RWPE2 (cell line): ENCODE data around the gene ERGIC1.

Experiments
- ATAC-seq: fragments of 200-7000 bp; cut with Tn5 transposase; 3 replicates; pipeline ENCODE4 v1.9.1; 2021; ENCODE audit warnings: low read depth
- DNase-seq: peaks from one replicate; pipeline ENCODE4 v3.0.0-alpha.2; 2020; ENCODE audit warnings: low spot score
- H3K27ac ChIP-seq: fragments of 450-650 bp; 2 replicates; pipeline ENCODE4 v1.5.1; 2017; ENCODE audit warnings: mild to moderate bottlenecking; ENCODE audit not compliant: poor library complexity, severe bottlenecking
- H3K27me3 ChIP-seq: fragments of 250-450 bp; sonication (Bioruptor Pico); 2 replicates; pipeline ENCODE4 v1.5.1; 2021; ENCODE audit warnings: mild to moderate bottlenecking, moderate library complexity; ENCODE audit not compliant: insufficient read depth, poor library complexity, severe bottlenecking
- H3K36me3 ChIP-seq: fragments of 250-450 bp; sonication (Bioruptor Pico); 2 replicates; pipeline ENCODE4 v1.5.1; 2020; ENCODE audit warnings: low read depth, mild to moderate bottlenecking, moderate library complexity
- H3K4me1 ChIP-seq: fragments of 250-450 bp; sonication (Bioruptor Pico); 2 replicates; pipeline ENCODE4 v1.5.1; 2021; ENCODE audit warnings: mild to moderate bottlenecking, moderate library complexity; ENCODE audit not compliant: insufficient read depth, poor library complexity, severe bottlenecking
- H3K4me3 ChIP-seq: fragments of 250-450 bp; sonication (Bioruptor Pico); 2 replicates; pipeline ENCODE4 v1.5.1; 2021; ENCODE audit warnings: mild to moderate bottlenecking, moderate library complexity; ENCODE audit not compliant: severe bottlenecking
- H3K9me3 ChIP-seq: fragments of 250-450 bp; sonication (Bioruptor Pico); 2 replicates; pipeline ENCODE4 v1.5.1; 2021; ENCODE audit warnings: mild to moderate bottlenecking, moderate library complexity; ENCODE audit not compliant: severe bottlenecking
- CTCF ChIP-seq: fragments of 450-650 bp; IDR thresholded peaks from one replicate; pipeline ENCODE4 v1.5.1; 2017; ENCODE audit warnings: mild to moderate bottlenecking, moderate library complexity; ENCODE audit not compliant: poor library complexity, severe bottlenecking

Gene ERGIC1

GRCh38 chr5:172883066-172883465 is 49.0 kb downstream of the ERGIC1 start:
- no peaks in the 10 kb centered on the region for H3K9me3 ChIP-seq
- no peak for ATAC-seq
- no peak overlapping the region for H3K27ac ChIP-seq
- no peak overlapping the region for H3K4me3 ChIP-seq
- peaks cover 61% of the 10 kb centered on the region for H3K36me3 ChIP-seq
- peaks cover 17% of the 10 kb centered on the region for H3K4me1 ChIP-seq
- no peak for TF ChIP-seq CTCF
- DNase-seq = no peak
- H3K27me3 ChIP-seq = no peaks in the 10 kb centered on the region

- Histone ChIP-seq H3K36me3 (peaks cover 64% of the 10 kb centered on the region), H3K27ac (peak overlapping the region; percentile 42), H3K27me3 (no peaks in the 10 kb centered on the region), H3K4me3 (no peak overlapping the region), H3K9me3 (no peaks in the 10 kb centered on the region), H3K4me1 (peaks cover 17% of the 10 kb centered on the region)
- TF ChIP-seq CTCF = no peak
- no peak for DNase-seq
- no peak for ATAC-seq
Measured at GRCh38 chr5:172885597-172886340, 51.7 kb downstream of the ERGIC1 start.

- no peak for DNase-seq
- H3K4me1 ChIP-seq = peaks cover 17% of the 10 kb centered on the region
- H3K27ac ChIP-seq = peak overlapping the region; percentile 42
- peak; percentile 42 for ATAC-seq
- no peak for TF ChIP-seq CTCF
- peaks cover 63% of the 10 kb centered on the region for H3K36me3 ChIP-seq
- H3K4me3 ChIP-seq = no peak overlapping the region
- H3K9me3 ChIP-seq = no peaks in the 10 kb centered on the region
- H3K27me3 ChIP-seq = no peaks in the 10 kb centered on the region
Measured at GRCh38 chr5:172886476-172886875, 52.4 kb downstream of the ERGIC1 start.

GRCh38 chr5:172886974-172887501 is 53.0 kb downstream of the ERGIC1 start:
- Histone ChIP-seq H3K36me3 (peaks cover 57% of the 10 kb centered on the region), H3K4me3 (no peak overlapping the region), H3K27ac (peak overlapping the region; percentile 42), H3K4me1 (peaks cover 17% of the 10 kb centered on the region), H3K9me3 (no peaks in the 10 kb centered on the region), H3K27me3 (no peaks in the 10 kb centered on the region)
- DNase-seq (peak; percentile 91), ATAC-seq (peak; percentile 80)
- TF ChIP-seq CTCF = no peak

GRCh38 chr5:172887692-172888091 is 53.6 kb downstream of the ERGIC1 start:
- H3K9me3 ChIP-seq = no peaks in the 10 kb centered on the region
- no peak overlapping the region for H3K4me3 ChIP-seq
- peaks cover 52% of the 10 kb centered on the region for H3K36me3 ChIP-seq
- no peak for TF ChIP-seq CTCF
- peak overlapping the region; percentile 42 for H3K27ac ChIP-seq
- no peak for ATAC-seq
- no peaks in the 10 kb centered on the region for H3K27me3 ChIP-seq
- DNase-seq = no peak
- H3K4me1 ChIP-seq = peaks cover 17% of the 10 kb centered on the region
